D721Med (cell line): ENCODE measurements around the gene KCNH5.

Experiments used
- DNase-seq: peaks from one replicate; pipeline ENCODE4 v3.0.0; 2011; ENCODE audit warnings: low spot score; ENCODE audit not compliant: insufficient read length
- FAIRE-seq: peaks from 2 replicates; lab custom pipeline; 2011; peaks lifted over from hg19 to GRCh38; lab: Jason Lieb, UNC
- TF ChIP-seq, protein P1 (sequence below): IDR thresholded peaks from 2 replicates; pipeline ENCODE4 v1.5.1; 2012; ENCODE audit warnings: mild to moderate bottlenecking, control low read depth; ENCODE audit not compliant: insufficient read depth; ENCODE audit errors: missing control alignments

Gene KCNH5

DNA sequence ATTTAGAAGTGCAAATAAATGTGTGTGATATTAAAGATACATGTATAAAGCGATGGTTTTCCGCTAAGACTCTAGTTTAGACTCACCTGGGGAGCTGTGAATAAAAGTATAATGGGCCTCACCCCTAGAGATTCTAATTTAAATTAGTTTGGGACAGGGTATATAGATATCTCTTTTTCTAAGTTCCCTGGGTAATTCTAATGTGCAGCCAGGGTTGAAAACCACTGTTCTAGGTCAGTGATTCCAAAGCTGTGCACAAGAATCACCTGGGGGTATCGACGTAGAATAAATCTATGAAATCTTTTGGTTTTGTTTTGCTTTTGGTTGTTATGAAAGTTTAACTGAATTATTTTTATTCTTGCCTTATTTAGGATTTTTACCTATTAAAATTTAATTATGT lies 302.1 kb downstream of the KCNH5 start:
- TF ChIP-seq, protein P1, sequence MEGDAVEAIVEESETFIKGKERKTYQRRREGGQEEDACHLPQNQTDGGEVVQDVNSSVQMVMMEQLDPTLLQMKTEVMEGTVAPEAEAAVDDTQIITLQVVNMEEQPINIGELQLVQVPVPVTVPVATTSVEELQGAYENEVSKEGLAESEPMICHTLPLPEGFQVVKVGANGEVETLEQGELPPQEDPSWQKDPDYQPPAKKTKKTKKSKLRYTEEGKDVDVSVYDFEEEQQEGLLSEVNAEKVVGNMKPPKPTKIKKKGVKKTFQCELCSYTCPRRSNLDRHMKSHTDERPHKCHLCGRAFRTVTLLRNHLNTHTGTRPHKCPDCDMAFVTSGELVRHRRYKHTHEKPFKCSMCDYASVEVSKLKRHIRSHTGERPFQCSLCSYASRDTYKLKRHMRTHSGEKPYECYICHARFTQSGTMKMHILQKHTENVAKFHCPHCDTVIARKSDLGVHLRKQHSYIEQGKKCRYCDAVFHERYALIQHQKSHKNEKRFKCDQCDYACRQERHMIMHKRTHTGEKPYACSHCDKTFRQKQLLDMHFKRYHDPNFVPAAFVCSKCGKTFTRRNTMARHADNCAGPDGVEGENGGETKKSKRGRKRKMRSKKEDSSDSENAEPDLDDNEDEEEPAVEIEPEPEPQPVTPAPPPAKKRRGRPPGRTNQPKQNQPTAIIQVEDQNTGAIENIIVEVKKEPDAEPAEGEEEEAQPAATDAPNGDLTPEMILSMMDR = no peak
- no peak for FAIRE-seq
- DNase-seq = no peak

DNA sequence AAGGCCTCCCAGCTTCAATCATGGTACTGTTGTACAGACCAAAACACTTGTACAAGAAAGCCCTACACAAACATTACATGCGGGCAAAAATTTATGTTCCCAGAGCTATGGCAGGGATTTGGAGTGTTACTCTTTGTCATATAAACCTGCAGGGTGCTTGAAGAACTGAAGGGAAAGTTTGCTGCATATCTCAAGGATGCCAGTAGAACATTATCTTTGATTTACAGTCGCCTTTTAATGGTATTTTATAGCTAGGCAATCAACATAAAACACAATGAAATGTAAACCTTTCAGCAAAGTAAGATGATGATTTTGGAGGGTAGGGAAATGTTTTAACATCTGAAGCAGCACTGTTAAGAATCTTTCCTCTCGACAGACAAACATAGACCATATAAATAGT lies 305.6 kb downstream of the KCNH5 start:
- TF ChIP-seq, protein P1 = no peak
- DNase-seq (no peak), FAIRE-seq (no peak)

DNA sequence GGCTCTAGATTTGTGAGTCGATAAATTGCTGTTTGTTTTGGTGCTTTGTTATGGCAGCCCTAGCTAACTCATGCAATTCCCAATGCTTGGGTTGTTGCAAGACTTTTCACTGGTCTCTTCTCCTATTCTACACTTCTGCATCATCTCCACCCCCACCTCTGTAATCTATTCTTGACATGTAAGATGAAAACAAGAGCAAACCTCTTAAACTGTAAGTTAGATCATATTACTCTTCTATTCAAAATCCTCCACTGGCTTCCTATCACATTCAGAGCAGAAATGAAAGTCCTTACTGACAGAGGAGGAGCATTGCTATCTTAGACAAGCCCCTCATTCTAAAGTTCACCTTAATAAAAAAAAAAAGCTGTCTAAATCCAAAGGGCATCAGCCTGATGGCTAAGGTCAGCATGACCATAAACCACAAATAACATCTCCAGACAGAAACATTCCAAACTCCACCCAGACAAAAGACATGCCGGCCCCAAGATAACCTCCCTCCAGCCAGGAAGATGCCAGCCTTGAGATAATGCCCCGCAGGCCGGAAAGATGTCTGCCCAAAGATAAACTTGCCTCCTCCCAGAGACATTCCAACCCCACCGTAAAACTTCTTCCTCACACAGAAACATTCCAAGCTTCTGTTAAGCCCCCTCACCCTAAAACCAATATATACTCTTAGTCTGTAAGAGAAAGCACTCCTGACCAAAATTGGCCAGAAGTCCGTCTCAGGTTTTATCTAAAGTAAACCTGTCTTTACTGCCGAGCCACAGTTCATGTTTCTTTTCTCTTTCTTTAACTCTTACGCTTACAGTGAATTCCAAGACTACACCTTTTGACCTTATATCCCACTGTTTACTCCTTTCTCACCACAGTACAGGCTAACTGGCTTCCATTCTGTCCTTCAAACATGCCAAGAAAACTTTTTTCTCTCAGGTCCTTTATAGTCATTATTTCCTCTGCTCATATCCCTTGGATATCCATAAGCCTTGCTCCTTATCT lies 308.9 kb downstream of the KCNH5 start:
- no peak for FAIRE-seq
- DNase-seq = no peak
- TF ChIP-seq, protein P1 = no peak

DNA sequence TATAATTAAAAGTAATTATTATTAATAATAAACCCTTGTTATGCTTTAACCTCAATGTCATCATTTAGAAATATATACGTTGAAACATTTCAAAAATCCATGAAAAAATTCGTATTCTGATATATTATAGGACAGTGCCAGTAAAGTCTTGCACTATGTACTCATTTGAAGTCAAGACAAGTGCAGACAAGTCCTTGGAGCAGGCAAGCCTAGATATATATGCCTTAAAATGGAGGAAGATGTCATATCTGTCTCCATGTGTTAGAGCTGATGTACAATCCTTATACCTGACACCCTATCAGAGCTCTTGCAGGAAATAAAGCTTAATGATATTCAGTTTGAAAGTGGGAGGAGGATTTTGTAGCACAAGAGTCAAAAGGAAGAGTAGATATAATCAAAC lies 310.4 kb downstream of the KCNH5 start:
- TF ChIP-seq, protein P1 = no peak
- no peak for FAIRE-seq
- DNase-seq = no peak

DNA sequence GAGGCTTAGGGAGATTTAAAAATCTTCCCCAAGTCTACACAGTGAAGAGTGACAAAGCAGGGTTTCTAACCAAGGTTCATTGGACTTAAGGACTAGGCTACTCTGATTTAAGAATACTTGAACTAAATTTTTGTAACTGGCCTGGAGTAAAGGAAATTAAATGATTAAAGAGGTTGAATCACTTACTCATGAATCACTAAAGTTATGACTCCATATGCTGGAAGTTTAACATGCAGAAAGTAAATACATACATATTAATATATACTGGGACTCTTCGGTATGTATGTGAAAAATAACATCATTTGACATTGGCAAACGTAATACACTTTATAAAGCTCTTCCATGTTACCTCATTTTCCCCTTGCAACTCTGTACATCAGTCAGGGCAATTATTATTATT lies 322.9 kb downstream of the KCNH5 start:
- DNase-seq (no peak), FAIRE-seq (no peak)
- TF ChIP-seq, protein P1 = no peak

DNA sequence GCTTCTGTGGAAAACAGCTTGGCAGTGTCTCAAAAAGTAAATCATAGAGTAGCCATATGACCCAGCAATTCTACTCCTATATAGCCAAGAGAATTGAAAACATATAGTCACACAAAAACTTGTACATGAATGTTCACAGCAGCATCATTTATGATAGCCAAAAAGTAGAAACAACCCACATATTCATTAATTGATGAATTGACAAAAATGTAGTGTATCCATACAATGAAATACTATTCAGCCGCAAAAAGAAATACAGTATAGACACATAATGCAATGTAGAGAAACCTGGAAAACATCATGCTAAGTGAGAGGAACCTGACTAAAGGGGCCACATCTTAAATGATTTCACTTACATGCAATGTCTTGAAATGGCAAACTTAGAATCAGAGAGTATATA lies 326.6 kb downstream of the KCNH5 start:
- no peak for DNase-seq
- no peak for FAIRE-seq
- TF ChIP-seq, protein P1 = no peak
